Ascending aorta (tissue), 2 donors: ENCODE data around the gene HECW1. TPM values are rescaled to one million over a fixed set of nuclear protein-coding genes. Genes with fewer than 3 reads are reported as not detected.

Experiments
- DNase-seq, 2 donors: peaks; one replicate each; pipeline ENCODE4 v3.0.0-alpha.2; 2019; ENCODE audit warnings: low spot score in 2 of 2
- H3K27ac ChIP-seq, 2 donors: fragments of 200-600 bp; sonication (generic); one replicate each; pipeline ENCODE4 v1.5.1; 2016 to 2017; ENCODE audit warnings: mild to moderate bottlenecking in 1 of 2
- H3K27me3 ChIP-seq: fragments of 200-600 bp; sonication (generic); one replicate; pipeline ENCODE4 v1.5.1; 2017
- H3K36me3 ChIP-seq, 2 donors: fragments of 200-600 bp; sonication (generic); one replicate each; pipeline ENCODE4 v1.5.1; 2016
- H3K4me1 ChIP-seq, 2 donors: fragments of 200-600 bp; sonication (generic); one replicate each; pipeline ENCODE4 v1.5.1; 2016 to 2017; ENCODE audit warnings: mild to moderate bottlenecking in 1 of 2
- H3K4me3 ChIP-seq, 2 donors: fragments of 200-600 bp; sonication (generic); one replicate each; pipeline ENCODE4 v1.5.1; 2016 to 2017; ENCODE audit warnings: mild to moderate bottlenecking in 1 of 2
- H3K9me3 ChIP-seq, 2 donors: fragments of 200-600 bp; sonication (generic); one replicate each; pipeline ENCODE4 v1.5.1; 2016
- CTCF ChIP-seq, 3 experiments: fragments of 200-600 bp in 2 of 3; fragments of 450-650 bp in 1 of 3; sonication (generic) in 2 of 3; IDR thresholded peaks; one replicate each; pipeline ENCODE4 v1.5.1; 2016 to 2019; ENCODE audit warnings: antibody characterized with exemption in 3 of 3, mild to moderate bottlenecking in 1 of 3, moderate library complexity in 1 of 3
- intact Hi-C: fragments of 100-400 bp; cut with DNase I; formaldehyde crosslinking; loops from one replicate; pipeline ENCODE4 v1.15.1; 2023
- total RNA-seq: library from RNA; depleted of rRNA; stranded (reverse); fragments of >200 nt; gene quantifications from one replicate; pipeline ENCODE4 v1.1.0, GENCODE V29; 2016

Gene HECW1
- total RNA-seq, 1 donor from 2014 or later = not detected

- TF ChIP-seq CTCF (IDR thresholded peaks at IDR 0.05) = no peak
- Histone ChIP-seq H3K27me3 (no peaks in the 10 kb centered on the region), H3K4me3 (no peak overlapping the region), H3K9me3 (no peaks in the 10 kb centered on the region), H3K36me3 (no peaks in the 10 kb centered on the region), H3K27ac (no peak overlapping the region), H3K4me1 (no peaks in the 10 kb centered on the region)
- intact Hi-C loops = no loop called here
- DNase-seq = no peak
These were observed 165.7 kb downstream of the HECW1 start for GRCh38 chr7:43278088-43278644.

- TF ChIP-seq CTCF (IDR thresholded peaks at IDR 0.05) = no peak
- Histone ChIP-seq H3K9me3 (no peaks in the 10 kb centered on the region), H3K4me1 (no peaks in the 10 kb centered on the region), H3K4me3 (no peak overlapping the region), H3K27ac (no peak overlapping the region), H3K27me3 (no peaks in the 10 kb centered on the region), H3K36me3 (no peaks in the 10 kb centered on the region)
- DNase-seq = no peak
- intact Hi-C loops = no loop called here
These were observed 168.8 kb downstream of the HECW1 start for GRCh38 chr7:43281268-43281667.

GRCh38 chr7:43283706-43284105 lies 171.3 kb downstream of the HECW1 start:
- H3K9me3 ChIP-seq = no peaks in the 10 kb centered on the region
- H3K36me3 ChIP-seq = no peaks in the 10 kb centered on the region
- DNase-seq = no peak
- H3K27ac ChIP-seq = no peak overlapping the region
- no peak overlapping the region for H3K4me3 ChIP-seq
- intact Hi-C loops = no loop called here
- no peaks in the 10 kb centered on the region for H3K4me1 ChIP-seq
- no peak for TF ChIP-seq CTCF (IDR thresholded peaks at IDR 0.05)
- H3K27me3 ChIP-seq = no peaks in the 10 kb centered on the region

DNA sequence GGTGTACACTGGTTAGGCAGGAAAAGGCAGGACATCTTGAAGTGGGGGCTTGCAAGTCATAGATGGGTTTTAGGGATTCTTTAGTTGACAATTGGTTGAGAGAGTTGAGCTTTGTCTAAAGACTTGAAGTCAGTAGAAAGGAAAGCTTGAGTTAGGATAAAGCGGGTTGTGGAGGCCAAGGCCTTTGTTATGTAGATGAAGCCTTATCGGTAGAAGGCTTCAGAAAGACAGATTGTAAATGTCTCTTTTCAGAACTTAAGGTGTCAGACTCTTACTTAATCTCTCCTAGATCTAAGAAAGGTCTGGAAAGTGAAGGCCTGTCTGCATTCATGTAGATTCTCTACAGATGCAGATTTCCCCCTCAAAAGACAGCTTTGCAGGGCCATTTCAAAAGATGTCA lies 177.4 kb downstream of the HECW1 start:
- H3K36me3 ChIP-seq = no peaks in the 10 kb centered on the region
- H3K4me1 ChIP-seq = no peaks in the 10 kb centered on the region
- H3K9me3 ChIP-seq = peaks cover 0 to 10% of the 10 kb centered on the region in 2 donors
- intact Hi-C loops = no loop called here
- H3K27me3 ChIP-seq = no peaks in the 10 kb centered on the region
- H3K27ac ChIP-seq = no peak overlapping the region
- TF ChIP-seq CTCF (IDR thresholded peaks at IDR 0.05) = no peak
- H3K4me3 ChIP-seq = no peak overlapping the region
- no peak for DNase-seq

DNA sequence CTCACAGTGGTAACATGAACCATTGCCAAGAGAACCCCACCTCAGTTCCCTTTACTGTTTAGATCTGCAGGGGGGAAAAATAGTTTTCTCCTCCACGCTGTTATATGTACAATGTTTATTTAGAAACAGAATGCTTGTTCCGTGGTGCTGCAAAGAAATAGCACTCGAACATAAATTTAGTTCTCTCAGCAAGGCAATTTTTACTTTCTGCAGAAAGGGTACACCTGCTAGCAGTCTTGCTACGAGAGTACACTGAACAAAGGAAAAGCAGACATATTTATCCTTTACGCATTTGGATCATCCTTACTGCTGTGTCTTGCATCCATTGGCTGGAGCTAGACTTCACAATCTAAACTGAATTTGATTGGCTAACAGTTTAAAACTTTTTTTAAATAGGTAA lies 178.5 kb downstream of the HECW1 start:
- H3K4me1 ChIP-seq = no peaks in the 10 kb centered on the region
- H3K9me3 ChIP-seq = peaks cover 0 to 10% of the 10 kb centered on the region in 2 donors
- TF ChIP-seq CTCF (IDR thresholded peaks at IDR 0.05) = no peak
- intact Hi-C loops = no loop called here
- no peak overlapping the region for H3K27ac ChIP-seq
- H3K27me3 ChIP-seq = no peaks in the 10 kb centered on the region
- H3K4me3 ChIP-seq = no peak overlapping the region
- no peaks in the 10 kb centered on the region for H3K36me3 ChIP-seq
- no peak for DNase-seq

DNA sequence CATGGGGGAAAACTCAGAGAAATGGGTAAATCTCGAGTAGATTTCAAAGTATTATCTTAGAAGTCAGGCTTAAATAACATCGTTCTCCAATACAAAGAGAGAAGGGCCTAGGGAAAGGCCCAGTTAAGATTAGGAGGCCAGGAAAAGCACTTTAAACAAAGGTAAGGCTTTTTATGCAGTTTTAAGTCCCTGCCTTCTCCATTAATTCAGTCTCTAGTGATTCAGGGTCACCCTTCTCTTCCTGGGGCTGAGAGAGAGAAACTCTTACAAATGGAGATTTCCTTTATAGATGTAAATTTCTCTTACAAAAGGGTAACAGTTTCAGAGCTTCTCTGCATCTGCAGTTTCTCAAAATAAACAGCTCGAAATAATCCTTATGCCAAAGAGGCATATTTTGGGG lies 179.3 kb downstream of the HECW1 start:
- DNase-seq = no peak
- intact Hi-C loops = no loop called here
- Histone ChIP-seq H3K9me3 (peaks cover 0 to 10% of the 10 kb centered on the region in 2 donors), H3K27me3 (no peaks in the 10 kb centered on the region), H3K36me3 (no peaks in the 10 kb centered on the region), H3K27ac (no peak overlapping the region), H3K4me3 (no peak overlapping the region), H3K4me1 (no peaks in the 10 kb centered on the region)
- no peak for TF ChIP-seq CTCF (IDR thresholded peaks at IDR 0.05)
